ENCODE data around the gene TIPRL.
A peak's percentile ranks its signal among the peaks of the same experiment; 100 is the strongest.

The TIPRL gene

GRCh38 chr1:168217664-168218063 is 38.9 kb downstream of the TIPRL start:
- no peak for DNase-seq

GRCh38 chr1:168218658-168219057 is 39.9 kb downstream of the TIPRL start:
- no peak for DNase-seq

GRCh38 chr1:168220470-168220871 is 41.7 kb downstream of the TIPRL start:
- DNase-seq: peak; percentile 24 to 33

GRCh38 chr1:168221275-168221674 is 42.5 kb downstream of the TIPRL start:
- DNase-seq: no peak

GRCh38 chr1:168223261-168223660 is 44.5 kb downstream of the TIPRL start:
- DNase-seq: no peak

- no peak for DNase-seq
Measured at GRCh38 chr1:168223681-168224540, 45.1 kb downstream of the TIPRL start.

- DNase-seq: no peak
Measured at GRCh38 chr1:168224991-168225390, 46.2 kb downstream of the TIPRL start.

- DNase-seq: peak; percentile 74 to 89
Measured at GRCh38 chr1:168225476-168226190, 46.9 kb downstream of the TIPRL start, which contains the start of gene SFT2D2. Gene SFT2D2 (plus strand): TSS chr1:168226004. CDS start chr1:168226080, 76 bp downstream.

GRCh38 chr1:168227620-168228019 is 48.9 kb downstream of the TIPRL start:
- no peak for DNase-seq

- DNase-seq: no peak
Measured at GRCh38 chr1:168229893-168230292, 51.1 kb downstream of the TIPRL start.

- no peak for DNase-seq
Measured at GRCh38 chr1:168230709-168231108, 51.9 kb downstream of the TIPRL start.

- peak in 1 of 2 donors; percentile 35 for DNase-seq
Measured at GRCh38 chr1:168234846-168235547, 56.2 kb downstream of the TIPRL start.

- DNase-seq: no peak
Measured at GRCh38 chr1:168235548-168235885, 56.8 kb downstream of the TIPRL start.

- DNase-seq: no peak
Measured at GRCh38 chr1:168235937-168236336, 57.2 kb downstream of the TIPRL start.

GRCh38 chr1:168236836-168237611 is 58.3 kb downstream of the TIPRL start:
- DNase-seq: no peak

- DNase-seq: no peak
Measured at GRCh38 chr1:168243198-168243597, 64.4 kb downstream of the TIPRL start.

GRCh38 chr1:168243636-168244212 is 65.0 kb downstream of the TIPRL start:
- no peak for DNase-seq

GRCh38 chr1:168245042-168245441 is 66.3 kb downstream of the TIPRL start:
- no peak for DNase-seq

- no peak for DNase-seq
Measured at GRCh38 chr1:168246506-168246905, 67.7 kb downstream of the TIPRL start.

Measured in inflammatory macrophage (primary cell).